Keratinocyte (primary cell): ENCODE data around the gene C12orf60.

Experiments
- EZH2 ChIP-seq: IDR thresholded peaks from one replicate; pipeline ENCODE4 v1.6.1; 2012; ENCODE audit warnings: inconsistent platforms, mild to moderate bottlenecking, low read length, moderate library complexity
- TF ChIP-seq, protein P1 (sequence below), 3 experiments: IDR thresholded peaks in 1 of 3; conservative IDR thresholded peaks in 1 of 3; optimal IDR thresholded peaks in 1 of 3; 2 replicates in 2 of 3; 3 replicates in 1 of 3; pipeline versions ENCODE3 to v1.5.1; 2011; ENCODE audit warnings: low read length in 3 of 3, mild to moderate bottlenecking in 3 of 3, moderate library complexity in 2 of 3, control low read depth in 1 of 3, inconsistent platforms in 1 of 3; ENCODE audit not compliant: insufficient read depth in 2 of 3; ENCODE audit errors: extremely low read depth in 1 of 3

DNA sequence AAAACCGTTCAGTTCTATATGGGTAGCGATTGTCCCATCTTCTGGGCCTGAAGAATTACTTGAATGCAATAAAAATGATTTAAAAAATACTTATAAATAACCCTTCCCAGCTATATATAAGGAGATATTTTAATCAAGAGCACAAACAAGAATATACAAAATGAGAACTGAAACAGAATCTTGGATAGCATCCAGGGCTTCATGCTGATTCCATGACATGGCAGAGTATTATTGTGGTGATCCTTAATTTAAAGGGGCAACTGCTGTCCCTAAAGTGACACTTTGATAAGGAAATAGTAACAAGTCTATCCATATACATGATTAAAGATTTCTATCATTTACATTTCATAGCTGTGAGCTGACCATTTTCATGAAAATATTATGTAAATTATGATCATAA lies 19.0 kb upstream of the C12orf60 start:
- TF ChIP-seq, protein P1, sequence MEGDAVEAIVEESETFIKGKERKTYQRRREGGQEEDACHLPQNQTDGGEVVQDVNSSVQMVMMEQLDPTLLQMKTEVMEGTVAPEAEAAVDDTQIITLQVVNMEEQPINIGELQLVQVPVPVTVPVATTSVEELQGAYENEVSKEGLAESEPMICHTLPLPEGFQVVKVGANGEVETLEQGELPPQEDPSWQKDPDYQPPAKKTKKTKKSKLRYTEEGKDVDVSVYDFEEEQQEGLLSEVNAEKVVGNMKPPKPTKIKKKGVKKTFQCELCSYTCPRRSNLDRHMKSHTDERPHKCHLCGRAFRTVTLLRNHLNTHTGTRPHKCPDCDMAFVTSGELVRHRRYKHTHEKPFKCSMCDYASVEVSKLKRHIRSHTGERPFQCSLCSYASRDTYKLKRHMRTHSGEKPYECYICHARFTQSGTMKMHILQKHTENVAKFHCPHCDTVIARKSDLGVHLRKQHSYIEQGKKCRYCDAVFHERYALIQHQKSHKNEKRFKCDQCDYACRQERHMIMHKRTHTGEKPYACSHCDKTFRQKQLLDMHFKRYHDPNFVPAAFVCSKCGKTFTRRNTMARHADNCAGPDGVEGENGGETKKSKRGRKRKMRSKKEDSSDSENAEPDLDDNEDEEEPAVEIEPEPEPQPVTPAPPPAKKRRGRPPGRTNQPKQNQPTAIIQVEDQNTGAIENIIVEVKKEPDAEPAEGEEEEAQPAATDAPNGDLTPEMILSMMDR (optimal IDR thresholded peaks at IDR 0.05 in 1 of 3, IDR thresholded peaks at IDR 0.05 in 1 of 3, conservative IDR thresholded peaks at IDR 0.05 in 1 of 3; ENCODE audit: extremely low read depth in 1 of 3, insufficient read depth in 2 of 3, low read length in 3 of 3), result no peak
- no peak for TF ChIP-seq EZH2
